H9 (cell line): ENCODE data around the gene OXLD1. TPM values are rescaled to one million over a fixed set of nuclear protein-coding genes. Genes with fewer than 3 reads are reported as not detected.

Source experiments
- DNase-seq: peaks from one replicate; pipeline ENCODE4 v3.0.0-alpha.2; 2017
- H2AFZ ChIP-seq: one replicate; pipeline ENCODE4 v1.6.1; 2013; ENCODE audit warnings: mild to moderate bottlenecking, low read length, control low read depth, moderate library complexity
- H2AK5ac ChIP-seq: 2 replicates; pipeline ENCODE4 v1.6.1; 2013; ENCODE audit warnings: low read length, control low read depth, mixed read lengths; ENCODE audit not compliant: insufficient read length
- H2BK120ac ChIP-seq: one replicate; pipeline ENCODE4 v1.6.1; 2013; ENCODE audit warnings: low read depth, mild to moderate bottlenecking, low read length, control low read depth, inconsistent platforms; ENCODE audit not compliant: poor library complexity, severe bottlenecking
- H2BK12ac ChIP-seq: 2 replicates; pipeline ENCODE4 v1.6.1; 2013; ENCODE audit warnings: low read length, control low read depth, mixed read lengths, low read depth; ENCODE audit not compliant: insufficient read length
- H2BK15ac ChIP-seq: 2 replicates; pipeline ENCODE4 v1.6.1; 2013; ENCODE audit warnings: low read depth, low read length, control low read depth
- H2BK20ac ChIP-seq: one replicate; pipeline ENCODE4 v1.6.1; 2013; ENCODE audit warnings: low read depth, mild to moderate bottlenecking, low read length, control low read depth, inconsistent platforms; ENCODE audit not compliant: poor library complexity, severe bottlenecking
- H2BK5ac ChIP-seq: 2 replicates; pipeline ENCODE4 v1.6.1; 2013; ENCODE audit warnings: low read length, control low read depth, mixed read lengths; ENCODE audit not compliant: insufficient read length
- H3K14ac ChIP-seq: 2 replicates; pipeline ENCODE4 v1.6.1; 2013; ENCODE audit warnings: low read length, control low read depth; ENCODE audit not compliant: insufficient read depth
- H3K18ac ChIP-seq: 2 replicates; pipeline ENCODE4 v1.6.1; 2013; ENCODE audit warnings: low read depth, mild to moderate bottlenecking, mixed read lengths, low read length, control low read depth; ENCODE audit not compliant: insufficient read length
- H3K23ac ChIP-seq: 2 replicates; pipeline ENCODE4 v1.6.1; 2013; ENCODE audit warnings: low read length, control low read depth, mixed read lengths, low read depth; ENCODE audit not compliant: insufficient read length
- H3K23me2 ChIP-seq: 2 replicates; pipeline ENCODE4 v1.6.1; 2013; ENCODE audit warnings: low read depth, mild to moderate bottlenecking, mixed read lengths, low read length, control low read depth; ENCODE audit not compliant: insufficient read length, poor library complexity, severe bottlenecking
- H3K27ac ChIP-seq: 2 replicates; pipeline ENCODE4 v1.5.1; 2013; ENCODE audit warnings: low read length, control low read depth, mixed read lengths, low read depth; ENCODE audit not compliant: insufficient read length
- H3K27me3 ChIP-seq: 2 replicates; pipeline ENCODE4 v1.6.1; 2013; ENCODE audit warnings: low read length, control low read depth, inconsistent platforms; ENCODE audit not compliant: insufficient read depth
- H3K4ac ChIP-seq: 2 replicates; pipeline ENCODE4 v1.6.1; 2013; ENCODE audit warnings: low read depth, mild to moderate bottlenecking, control low read depth, inconsistent platforms, low read length, moderate library complexity
- H3K4me1 ChIP-seq: 2 replicates; pipeline ENCODE4 v1.6.1; 2013; ENCODE audit warnings: low read length, control low read depth, inconsistent platforms; ENCODE audit not compliant: insufficient read depth
- H3K4me2 ChIP-seq: 2 replicates; pipeline ENCODE4 v1.6.1; 2013; ENCODE audit warnings: low read length, control low read depth, mixed read lengths; ENCODE audit not compliant: insufficient read length, insufficient read depth
- H3K56ac ChIP-seq: 2 replicates; pipeline ENCODE4 v1.6.1; 2013; ENCODE audit warnings: low read depth, mild to moderate bottlenecking, mixed read lengths, low read length, control low read depth; ENCODE audit not compliant: insufficient read length
- H3K79me1 ChIP-seq: 2 replicates; pipeline ENCODE4 v1.6.1; 2013; ENCODE audit warnings: low read depth, mild to moderate bottlenecking, moderate library complexity, low read length, control low read depth, inconsistent platforms; ENCODE audit not compliant: insufficient read depth, poor library complexity, severe bottlenecking
- H3K79me2 ChIP-seq: 2 replicates; pipeline ENCODE4 v1.6.1; 2013; ENCODE audit warnings: low read length, control low read depth, inconsistent platforms; ENCODE audit not compliant: insufficient read depth
- H3K9ac ChIP-seq: 2 replicates; pipeline ENCODE4 v1.6.1; 2013; ENCODE audit warnings: low read length, control low read depth, mixed read lengths; ENCODE audit not compliant: insufficient read length; ENCODE audit errors: extremely low read depth
- H3K9me3 ChIP-seq: one replicate; pipeline ENCODE4 v1.6.1; 2013; ENCODE audit warnings: low read depth, low read length, inconsistent platforms; ENCODE audit not compliant: control insufficient read depth
- H3T11ph ChIP-seq: one replicate; pipeline ENCODE4 v1.6.1; 2013; ENCODE audit warnings: mild to moderate bottlenecking, low read length, control low read depth, inconsistent platforms
- H4K20me1 ChIP-seq: one replicate; pipeline ENCODE4 v1.6.1; 2013; ENCODE audit not compliant: control insufficient read depth, insufficient read length, insufficient read depth
- H4K5ac ChIP-seq: 2 replicates; pipeline ENCODE4 v1.6.1; 2013; ENCODE audit warnings: low read depth, mild to moderate bottlenecking, mixed read lengths, low read length, control low read depth; ENCODE audit not compliant: insufficient read length
- H4K8ac ChIP-seq: replicated peaks from 2 replicates; pipeline ENCODE4 v1.6.1; 2013; ENCODE audit warnings: low read length, control low read depth, mixed read lengths, low read depth; ENCODE audit not compliant: insufficient read length
- H4K91ac ChIP-seq: 2 replicates; pipeline ENCODE4 v1.6.1; 2013; ENCODE audit warnings: low read depth, mild to moderate bottlenecking, moderate library complexity, mixed read lengths, low read length, control low read depth; ENCODE audit not compliant: insufficient read length
- H3K27ac Mint-ChIP-seq, 3 experiments: 2 replicates in 2 of 3; 3 replicates in 1 of 3; pipeline ENCODE4 v1.8.0; 2020 to 2021; ENCODE audit warnings: mixed read lengths in 3 of 3, mild to moderate bottlenecking in 1 of 3, moderate library complexity in 1 of 3
- H3K27me3 Mint-ChIP-seq: 2 replicates; pipeline ENCODE4 v1.8.0; 2021; ENCODE audit warnings: low read depth, mild to moderate bottlenecking, moderate library complexity, mixed read lengths
- H3K36me3 Mint-ChIP-seq, 3 experiments: 2 replicates in 2 of 3; 3 replicates in 1 of 3; pipeline ENCODE4 v1.8.0; 2020 to 2021; ENCODE audit warnings: low read depth in 3 of 3, mixed read lengths in 3 of 3; ENCODE audit not compliant: insufficient read depth in 1 of 3
- H3K4me1 Mint-ChIP-seq, 2 experiments: 2 replicates each; pipeline ENCODE4 v1.8.0; 2020; ENCODE audit warnings: mixed read lengths in 2 of 2
- H3K4me3 Mint-ChIP-seq, 2 experiments: 2 replicates in 1 of 2; 3 replicates in 1 of 2; pipeline ENCODE4 v1.8.0; 2020 to 2021; ENCODE audit warnings: mild to moderate bottlenecking in 2 of 2, mixed read lengths in 2 of 2, moderate library complexity in 1 of 2
- H3K9me3 Mint-ChIP-seq, 2 experiments: 2 replicates in 1 of 2; 3 replicates in 1 of 2; pipeline ENCODE4 v1.8.0; 2020; ENCODE audit warnings: mild to moderate bottlenecking in 2 of 2, mixed read lengths in 2 of 2, moderate library complexity in 1 of 2
- WGBS: extraction: QIAGEN DNeasy Blood & Tissue Kit; methylation state at CpG from one replicate; pipeline ENCODE4 v1.1.7; 2013; ENCODE audit warnings: missing lambda C conversion rate, low lambda C conversion rate, mixed read lengths; ENCODE audit not compliant: insufficient read length; ENCODE audit errors: extremely low coverage; 5-methylcytosine and 5-hydroxymethylcytosine counted together
- total RNA-seq: library from RNA; stranded (reverse); gene quantifications from 2 replicates; pipeline ENCODE4 v1.2.1, GENCODE V29; 2021
- TF ChIP-seq, protein P1 (sequence below): fragments of 200-600 bp; sonication (generic); conservative IDR thresholded peaks from 3 replicates; pipeline ENCODE4 v1.8.0; 2021; ENCODE audit warnings: antibody characterized with exemption, mild to moderate bottlenecking

OXLD1 gene
- total RNA-seq, 1 experiment from 2014 or later, result 25.0 TPM

DNA sequence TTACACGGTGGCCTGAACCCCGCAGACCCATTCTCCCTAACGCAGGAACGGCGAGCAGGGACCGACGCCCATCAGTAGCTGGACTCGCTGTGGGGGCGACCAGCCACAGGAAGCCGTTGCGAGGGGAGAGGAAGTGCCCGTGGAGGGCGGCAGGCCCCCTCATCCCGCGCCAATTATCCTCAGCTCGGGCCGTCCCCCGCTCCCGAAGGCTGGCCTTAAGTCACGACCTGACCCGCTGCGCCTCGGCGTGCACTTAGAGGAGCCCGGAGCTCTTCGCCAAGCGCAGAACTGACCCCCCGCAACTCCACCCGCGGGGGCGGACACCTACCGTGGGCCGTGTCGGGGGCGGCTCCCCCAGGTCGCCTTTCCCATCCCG is 16.8 kb upstream of the OXLD1 start:
- Histone ChIP-seq H4K5ac (no peak overlapping the region), H3K56ac (no peak overlapping the region), H3K4me2 (peak overlapping the region; percentile 91), H3K9me3 (no peaks in the 10 kb centered on the region), H4K8ac (no peak overlapping the region), H3K27ac (no peak overlapping the region), H3K18ac (no peak overlapping the region), H2AK5ac (no peak overlapping the region), H3K79me2 (peaks cover 9% of the 10 kb centered on the region; the same call in 1 of the 2 replicates), H3K23me2 (peaks cover 10% of the 10 kb centered on the region), H3K4me1 (no peaks in the 10 kb centered on the region), H3K9ac (peak overlapping the region; percentile 71), H3K4ac (no peak overlapping the region), H2BK20ac (no peak overlapping the region), H2BK12ac (no peak overlapping the region), H3K79me1 (peaks cover 8% of the 10 kb centered on the region), H3K23ac (no peak overlapping the region), H4K91ac (no peak overlapping the region), H3T11ph (no peak overlapping the region), H2AFZ (no peak overlapping the region), H3K14ac (peak overlapping the region; percentile 60; the same call in 1 of the 2 replicates), H3K27me3 (no peaks in the 10 kb centered on the region), H2BK15ac (no peak overlapping the region), H2BK120ac (no peak overlapping the region), H2BK5ac (no peak overlapping the region), H4K20me1 (no peaks in the 10 kb centered on the region)
- peak overlapping the region in 2 of 3 experiments; percentile 30 to 74; a peak in 4 of 7 replicates for H3K27ac Mint-ChIP-seq
- TF ChIP-seq, protein P1, sequence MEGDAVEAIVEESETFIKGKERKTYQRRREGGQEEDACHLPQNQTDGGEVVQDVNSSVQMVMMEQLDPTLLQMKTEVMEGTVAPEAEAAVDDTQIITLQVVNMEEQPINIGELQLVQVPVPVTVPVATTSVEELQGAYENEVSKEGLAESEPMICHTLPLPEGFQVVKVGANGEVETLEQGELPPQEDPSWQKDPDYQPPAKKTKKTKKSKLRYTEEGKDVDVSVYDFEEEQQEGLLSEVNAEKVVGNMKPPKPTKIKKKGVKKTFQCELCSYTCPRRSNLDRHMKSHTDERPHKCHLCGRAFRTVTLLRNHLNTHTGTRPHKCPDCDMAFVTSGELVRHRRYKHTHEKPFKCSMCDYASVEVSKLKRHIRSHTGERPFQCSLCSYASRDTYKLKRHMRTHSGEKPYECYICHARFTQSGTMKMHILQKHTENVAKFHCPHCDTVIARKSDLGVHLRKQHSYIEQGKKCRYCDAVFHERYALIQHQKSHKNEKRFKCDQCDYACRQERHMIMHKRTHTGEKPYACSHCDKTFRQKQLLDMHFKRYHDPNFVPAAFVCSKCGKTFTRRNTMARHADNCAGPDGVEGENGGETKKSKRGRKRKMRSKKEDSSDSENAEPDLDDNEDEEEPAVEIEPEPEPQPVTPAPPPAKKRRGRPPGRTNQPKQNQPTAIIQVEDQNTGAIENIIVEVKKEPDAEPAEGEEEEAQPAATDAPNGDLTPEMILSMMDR, result no peak
- no CpG with 5 or more reads among the region's 37 CpGs for WGBS
- no peaks in the 10 kb centered on the region for H3K27me3 Mint-ChIP-seq
- H3K4me1 Mint-ChIP-seq, result peaks cover 14 to 20% of the 10 kb centered on the region in 2 experiments
- H3K4me3 Mint-ChIP-seq, result peak overlapping the region; percentile 86 to 89
- peaks cover 13 to 40% (median 32%) of the 10 kb centered on the region in 3 experiments for H3K36me3 Mint-ChIP-seq
- H3K9me3 Mint-ChIP-seq, result no peaks in the 10 kb centered on the region
- no peak for DNase-seq
